DMS 273 (cell line): ENCODE data around the gene LRRC17.
A peak's percentile ranks its signal among the peaks of the same experiment; 100 is the strongest.

Source experiments
- DNase-seq: peaks from one replicate; lab custom pipeline; 2025; ENCODE audit not compliant: unreplicated experiment; lab: John Stamatoyannopoulos, UW

LRRC17 gene

DNA sequence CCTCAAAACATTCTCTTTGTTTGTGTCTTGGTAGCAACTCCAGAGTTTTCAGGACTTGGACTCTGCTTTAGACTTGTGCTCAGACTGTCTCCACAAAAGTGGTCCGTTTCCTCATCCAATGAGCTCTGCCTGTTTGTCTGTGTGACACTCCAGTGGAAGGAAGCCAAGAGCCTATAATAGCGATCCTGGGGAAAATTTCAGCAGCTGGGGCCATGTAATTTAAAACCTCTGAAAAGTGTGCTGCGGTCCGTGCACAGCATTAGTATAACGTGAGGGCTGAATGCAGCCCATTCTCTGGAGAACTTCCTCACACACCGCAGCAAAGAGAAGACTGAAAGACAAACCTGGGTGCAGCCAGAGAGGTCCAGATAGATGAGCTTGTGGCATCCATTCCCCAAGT lies at the start of gene LRRC17:
Gene LRRC17 (plus strand): TSS at position 259 of the 400 bp plus-strand sequence. CDS start 20,914 bp downstream, outside the sequence.
- DNase-seq: peak; percentile 99

DNA sequence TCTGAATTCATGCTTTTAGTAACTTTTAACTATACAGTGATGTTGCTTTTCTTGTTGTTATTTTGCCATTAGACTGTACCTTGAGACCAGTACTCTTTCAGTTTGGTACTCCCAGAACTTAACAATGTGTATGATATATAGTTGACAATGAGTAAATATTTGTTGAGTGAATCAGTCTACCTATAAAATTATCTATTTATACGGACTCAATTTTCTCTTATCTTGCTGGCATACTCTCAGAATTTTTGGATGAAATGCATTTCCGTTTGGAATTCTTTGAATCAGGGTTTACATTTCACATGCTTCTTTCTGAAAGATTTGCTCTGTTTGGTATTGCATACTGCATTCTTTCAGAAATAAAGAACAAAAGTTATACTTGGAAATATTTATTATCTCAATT lies 47.8 kb upstream of the LRRC17 start:
- DNase-seq: no peak

GRCh38 chr7:102866535-102867215 lies 46.1 kb upstream of the LRRC17 start:
- no peak for DNase-seq

GRCh38 chr7:102869195-102869594 lies 43.6 kb upstream of the LRRC17 start:
- DNase-seq: no peak

- no peak for DNase-seq
Measured at GRCh38 chr7:102872460-102872859, 40.3 kb upstream of the LRRC17 start.

DNA sequence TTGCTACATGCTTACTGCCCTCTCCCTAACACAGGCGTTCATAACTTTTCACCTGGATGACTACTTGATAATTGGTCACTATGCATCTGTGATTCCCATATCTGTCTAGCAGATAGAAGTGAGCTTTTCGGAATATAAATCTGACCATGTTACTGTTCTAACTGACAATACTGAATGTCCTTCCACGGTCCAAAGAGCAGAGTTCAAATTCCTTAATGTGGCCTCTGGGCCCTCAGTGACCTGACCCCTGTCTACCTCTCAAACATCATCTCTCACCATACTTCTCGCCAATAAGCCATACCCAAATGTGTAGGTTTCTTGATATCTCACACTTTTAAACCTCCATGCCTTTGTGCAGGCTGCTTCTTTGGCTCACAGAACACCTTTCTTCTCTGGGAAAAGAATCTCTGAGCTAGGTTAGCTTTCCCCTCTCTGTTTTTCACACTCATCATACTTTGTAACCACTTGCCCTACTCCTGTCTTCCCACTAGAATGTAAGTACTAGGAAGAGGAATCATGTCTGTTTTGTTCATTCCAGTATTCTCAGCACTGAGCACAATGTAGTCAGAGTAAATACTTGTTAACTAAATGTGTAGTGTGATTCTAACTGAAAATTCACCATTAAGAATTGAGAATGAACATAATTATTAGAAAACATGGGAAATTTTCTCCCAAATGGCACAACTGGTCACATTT lies 39.2 kb upstream of the LRRC17 start:
- DNase-seq: no peak

- DNase-seq: no peak
Measured at GRCh38 chr7:102874166-102874829, 38.5 kb upstream of the LRRC17 start.

- no peak for DNase-seq
Measured at GRCh38 chr7:102874966-102875365, 37.8 kb upstream of the LRRC17 start.

DNA sequence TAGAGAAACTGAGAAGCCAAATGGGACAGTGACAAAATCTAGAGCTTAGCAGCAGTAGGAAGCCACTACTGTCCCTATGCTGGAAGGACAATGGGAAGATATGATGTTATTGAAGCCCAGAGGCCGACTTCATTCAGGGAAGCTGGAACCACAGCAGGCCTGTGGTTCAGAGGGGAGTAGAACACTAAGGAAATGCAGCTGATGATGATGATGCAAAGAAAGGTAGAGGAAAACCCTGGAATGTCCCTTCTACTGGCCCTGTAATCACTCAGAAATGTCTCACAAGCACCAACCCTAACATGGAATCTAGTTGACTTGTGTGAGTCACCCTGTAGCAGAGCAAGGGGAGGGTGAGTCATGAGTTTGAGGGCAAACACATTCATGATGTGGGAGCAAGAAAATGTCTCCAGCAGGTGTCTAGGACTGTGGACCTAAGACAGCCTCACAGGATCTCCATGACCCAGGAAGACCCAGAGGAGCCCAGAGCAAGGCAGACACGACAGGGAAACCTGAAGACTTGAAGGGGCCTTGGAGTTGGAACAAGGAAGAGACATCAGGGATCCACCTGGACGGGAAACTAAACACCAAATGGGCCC lies 37.0 kb upstream of the LRRC17 start:
- no peak for DNase-seq

DNA sequence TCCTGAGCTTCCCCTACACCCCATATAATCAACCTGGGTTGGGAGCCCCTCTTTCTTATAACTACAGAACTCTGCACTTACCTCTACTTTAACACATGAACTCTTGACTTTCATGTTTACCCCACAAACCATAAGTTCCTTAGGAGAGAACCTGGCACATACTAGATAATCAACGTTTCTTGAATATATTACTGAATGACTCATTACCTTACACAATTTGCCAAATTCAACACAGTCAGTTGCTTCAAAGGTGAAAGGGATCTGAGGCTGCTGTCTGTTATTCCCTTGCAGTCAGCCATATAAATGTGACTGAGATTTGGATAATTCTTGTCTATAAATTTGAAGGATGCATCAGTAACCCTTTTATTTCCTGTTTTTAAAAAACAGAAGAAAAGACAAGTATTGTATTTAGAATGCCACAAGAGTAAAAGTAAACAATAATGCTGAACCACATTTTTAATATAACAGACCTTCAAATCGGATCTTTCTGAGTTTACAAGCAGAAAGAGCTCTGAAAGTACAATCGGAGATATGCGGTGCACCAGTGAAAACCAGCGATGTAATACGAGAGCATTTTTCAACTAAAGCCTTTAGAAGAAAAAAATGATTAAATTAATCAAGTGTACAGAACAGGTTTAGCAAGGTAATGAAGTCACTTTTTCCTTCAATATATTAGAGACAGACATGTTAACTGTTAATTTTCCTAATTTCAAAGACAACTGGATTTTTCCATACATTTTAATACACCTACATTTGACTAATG lies 29.5 kb upstream of the LRRC17 start:
- peak; percentile 35 for DNase-seq

GRCh38 chr7:102888561-102889233 lies 24.1 kb upstream of the LRRC17 start:
- no peak for DNase-seq

GRCh38 chr7:102889851-102890250 lies 22.9 kb upstream of the LRRC17 start:
- DNase-seq: no peak

DNA sequence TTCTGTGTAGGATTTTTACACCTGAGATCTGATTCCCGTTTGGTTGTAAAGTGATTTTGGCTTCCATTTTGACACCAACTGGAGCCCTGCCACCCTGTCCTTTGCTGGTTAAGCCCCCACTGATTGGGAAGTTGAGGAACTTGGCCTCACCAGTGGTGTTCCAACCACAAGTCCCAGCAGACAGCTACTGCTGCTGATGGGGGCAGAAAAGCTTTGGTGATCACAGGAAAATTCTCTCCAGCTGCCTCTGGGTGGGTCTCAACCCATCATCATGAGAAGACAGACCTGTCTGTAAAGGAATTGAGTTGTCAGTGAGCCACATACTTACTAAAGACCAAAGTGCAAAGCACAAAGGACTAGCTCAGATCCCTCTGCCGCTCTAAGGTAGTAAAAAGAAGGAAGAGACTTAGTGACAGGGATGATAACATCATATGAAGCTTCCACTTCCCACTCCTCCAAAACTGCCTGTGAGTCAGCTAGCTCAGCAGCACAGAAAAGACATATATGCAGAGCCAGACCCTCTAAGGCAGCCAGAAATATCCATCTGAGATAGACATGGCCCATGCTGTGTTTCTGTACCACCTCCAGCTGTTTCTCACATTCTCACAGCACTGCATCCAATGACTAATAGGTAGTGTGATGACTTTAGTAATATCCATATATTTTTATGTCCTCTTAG lies 22.4 kb upstream of the LRRC17 start:
- DNase-seq: no peak

DNA sequence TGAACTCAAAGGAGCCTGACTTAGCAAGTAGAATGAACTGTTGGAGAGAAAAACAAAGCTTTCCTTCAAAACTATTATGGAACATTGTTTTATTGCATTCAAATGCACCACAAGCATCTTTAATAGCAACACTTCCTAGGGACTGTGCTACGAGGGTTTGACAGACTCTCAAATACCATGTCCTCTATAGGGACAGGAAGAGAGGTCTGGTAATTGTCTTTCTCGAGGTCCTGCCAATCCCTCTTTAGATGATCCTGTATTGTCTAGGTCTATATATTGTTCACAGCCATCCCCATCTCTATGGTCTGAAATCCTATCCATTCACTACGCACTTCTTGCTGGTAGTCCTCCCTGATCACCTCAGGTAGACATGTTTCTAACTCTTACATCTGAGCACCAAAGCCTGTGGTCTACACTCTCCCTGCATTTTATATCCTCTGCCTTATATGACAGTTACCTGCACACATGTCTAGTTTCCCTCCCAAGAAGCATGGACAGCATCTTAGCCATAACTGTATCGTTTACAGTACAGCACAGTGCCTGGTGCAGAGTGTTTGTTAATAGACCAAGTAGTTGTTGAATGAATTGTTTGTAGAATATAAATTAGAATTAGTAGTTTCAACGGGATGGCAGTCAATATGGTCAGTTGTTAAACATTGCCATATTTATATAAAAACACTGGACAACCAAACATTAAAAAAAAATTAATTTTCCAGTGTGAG lies 21.7 kb upstream of the LRRC17 start:
- no peak for DNase-seq

DNA sequence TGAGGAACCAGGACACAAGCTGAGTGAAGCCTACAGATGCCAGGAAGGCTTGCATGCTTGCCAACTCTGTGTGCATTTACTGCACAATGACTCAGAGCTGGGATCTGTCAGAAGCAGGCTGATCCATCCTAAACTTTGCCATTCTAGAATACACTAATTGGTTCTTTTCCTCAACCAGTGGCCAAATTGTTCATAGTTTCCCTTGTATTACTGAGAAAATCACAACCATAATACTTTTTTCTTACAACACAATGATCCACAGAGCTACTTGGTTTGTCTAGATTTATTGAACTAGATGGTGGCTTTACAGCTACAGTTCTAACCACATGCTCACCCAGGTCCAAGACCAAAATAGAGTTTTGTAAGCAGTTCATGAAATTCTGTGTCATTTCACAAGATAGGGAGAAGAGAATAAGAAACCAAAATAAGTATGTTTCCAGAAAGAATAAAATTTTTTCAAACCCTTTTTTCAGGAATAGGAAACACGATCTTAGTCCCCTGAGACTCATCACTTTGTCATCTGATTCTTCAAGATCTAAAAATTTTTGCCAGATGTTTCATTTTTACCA lies 21.0 kb upstream of the LRRC17 start:
- DNase-seq: peak; percentile 70

- no peak for DNase-seq
Measured at GRCh38 chr7:102892631-102893278, 20.0 kb upstream of the LRRC17 start.

GRCh38 chr7:102895602-102896001 lies 17.2 kb upstream of the LRRC17 start:
- no peak for DNase-seq

DNA sequence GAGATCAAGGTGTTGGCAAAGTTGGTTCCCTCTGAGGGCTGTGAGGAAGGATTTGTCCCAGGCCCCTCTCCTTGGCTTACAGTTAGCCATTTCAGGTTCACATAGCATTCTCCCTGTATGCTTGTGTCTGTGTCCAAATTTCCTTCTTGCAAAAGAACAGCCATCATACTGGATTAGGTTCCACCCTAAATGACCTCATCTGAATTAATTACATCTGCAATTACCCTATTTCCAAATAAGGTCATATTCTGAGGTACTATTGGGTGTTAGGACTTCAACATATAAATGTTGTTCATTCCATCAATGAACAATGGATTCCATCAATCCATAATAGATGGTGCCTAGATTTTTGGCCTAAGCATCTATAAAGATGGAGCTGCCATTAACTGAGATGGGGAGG lies 16.2 kb upstream of the LRRC17 start:
- DNase-seq: no peak
